ENCODE measurements around the gene SPAG17. TPM values are rescaled to one million over a fixed set of nuclear protein-coding genes. Genes with fewer than 3 reads are reported as not detected.

SPAG17 gene
- total and polyA plus RNA-seq, 9 donors: 0.08 to 39.5 (median 0.67) TPM

DNA sequence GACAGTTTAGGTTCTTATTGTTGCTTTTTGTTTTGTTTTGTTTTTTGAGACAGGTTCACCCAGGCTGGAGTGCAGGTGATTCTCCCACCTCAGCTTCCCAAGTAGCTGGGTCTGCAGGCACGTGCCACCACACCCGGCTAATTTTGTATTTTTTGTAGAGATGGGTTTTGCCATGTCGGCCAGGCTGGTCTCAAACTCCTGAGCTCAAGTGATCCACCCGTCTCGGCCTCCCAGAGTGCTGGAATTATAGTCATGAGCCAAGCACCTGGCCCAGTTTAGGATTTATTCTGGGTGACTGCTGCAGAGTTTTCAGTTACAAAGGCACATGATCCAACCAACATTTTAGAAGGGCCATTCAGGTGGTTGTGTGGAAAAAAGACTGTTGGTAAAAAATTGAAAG lies 102.0 kb downstream of the SPAG17 start:
- 90 to 91% (median 90%) methylated on average over 5 of the region's 5 CpGs for WGBS, 3 donors
- no peaks in the 10 kb centered on the region for H3K9me3 ChIP-seq

DNA sequence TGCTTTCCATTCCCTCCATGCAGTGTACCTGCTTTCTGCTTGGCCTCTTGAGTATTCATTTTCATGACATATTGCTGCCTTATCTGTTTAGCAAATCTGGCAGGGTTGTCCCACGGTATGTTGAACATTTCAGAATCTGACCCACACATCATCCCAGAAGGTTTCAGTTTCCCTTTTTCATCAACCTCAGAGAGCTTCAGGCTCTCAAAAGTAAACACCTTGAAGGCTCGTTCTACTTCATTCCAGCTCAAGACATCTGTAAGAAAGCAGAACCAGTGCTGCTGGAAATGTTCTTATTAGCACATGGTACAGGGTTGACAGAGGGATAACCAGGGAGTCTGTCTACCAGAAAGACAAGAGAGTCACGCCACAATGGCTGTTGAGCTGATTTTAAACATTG lies 103.6 kb downstream of the SPAG17 start:
- TF ChIP-seq POLR2A (IDR thresholded peaks at IDR 0.05) (no peak), EP300 (IDR thresholded peaks at IDR 0.05) (no peak)
- TF ChIP-seq, protein P1, sequence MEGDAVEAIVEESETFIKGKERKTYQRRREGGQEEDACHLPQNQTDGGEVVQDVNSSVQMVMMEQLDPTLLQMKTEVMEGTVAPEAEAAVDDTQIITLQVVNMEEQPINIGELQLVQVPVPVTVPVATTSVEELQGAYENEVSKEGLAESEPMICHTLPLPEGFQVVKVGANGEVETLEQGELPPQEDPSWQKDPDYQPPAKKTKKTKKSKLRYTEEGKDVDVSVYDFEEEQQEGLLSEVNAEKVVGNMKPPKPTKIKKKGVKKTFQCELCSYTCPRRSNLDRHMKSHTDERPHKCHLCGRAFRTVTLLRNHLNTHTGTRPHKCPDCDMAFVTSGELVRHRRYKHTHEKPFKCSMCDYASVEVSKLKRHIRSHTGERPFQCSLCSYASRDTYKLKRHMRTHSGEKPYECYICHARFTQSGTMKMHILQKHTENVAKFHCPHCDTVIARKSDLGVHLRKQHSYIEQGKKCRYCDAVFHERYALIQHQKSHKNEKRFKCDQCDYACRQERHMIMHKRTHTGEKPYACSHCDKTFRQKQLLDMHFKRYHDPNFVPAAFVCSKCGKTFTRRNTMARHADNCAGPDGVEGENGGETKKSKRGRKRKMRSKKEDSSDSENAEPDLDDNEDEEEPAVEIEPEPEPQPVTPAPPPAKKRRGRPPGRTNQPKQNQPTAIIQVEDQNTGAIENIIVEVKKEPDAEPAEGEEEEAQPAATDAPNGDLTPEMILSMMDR (IDR thresholded peaks at IDR 0.05): no peak
- Histone ChIP-seq H3K9me3 (no peaks in the 10 kb centered on the region), H3K4me1 (ENCODE audit: insufficient read depth) (no peaks in the 10 kb centered on the region), H3K27me3 (no peaks in the 10 kb centered on the region), H3K27ac (no peak overlapping the region), H3K4me3 (no peak overlapping the region), H3K36me3 (no peaks in the 10 kb centered on the region)
- DNase-seq: no peak
- WGBS, 3 donors: 42 to 58% (median 48%) methylated on average over 3 of the region's 3 CpGs
- intact Hi-C loops (cut with DNase I): loop anchor here in 1 of 4 donors (10.0 kb wide), 1 partner anchor 1853 kb away; no protein-coding TSS in a partner anchor

More for the DNA sequence above, 102.0 kb downstream of the SPAG17 start:
- H3K27me3 ChIP-seq: no peaks in the 10 kb centered on the region
- no peak for DNase-seq
- H3K36me3 ChIP-seq: no peaks in the 10 kb centered on the region
- no peak overlapping the region for H3K4me3 ChIP-seq
- no peak for TF ChIP-seq POLR2A (IDR thresholded peaks at IDR 0.05)
- TF ChIP-seq, protein P1 (IDR thresholded peaks at IDR 0.05): no peak
- no peak for TF ChIP-seq EP300 (IDR thresholded peaks at IDR 0.05)
- no peaks in the 10 kb centered on the region for H3K4me1 ChIP-seq (ENCODE audit: insufficient read depth)
- no peak overlapping the region for H3K27ac ChIP-seq
- intact Hi-C loops (cut with DNase I): loop anchor here in 1 of 4 donors (10.0 kb wide), 1 partner anchor 1852 kb away; no protein-coding TSS in a partner anchor

DNA sequence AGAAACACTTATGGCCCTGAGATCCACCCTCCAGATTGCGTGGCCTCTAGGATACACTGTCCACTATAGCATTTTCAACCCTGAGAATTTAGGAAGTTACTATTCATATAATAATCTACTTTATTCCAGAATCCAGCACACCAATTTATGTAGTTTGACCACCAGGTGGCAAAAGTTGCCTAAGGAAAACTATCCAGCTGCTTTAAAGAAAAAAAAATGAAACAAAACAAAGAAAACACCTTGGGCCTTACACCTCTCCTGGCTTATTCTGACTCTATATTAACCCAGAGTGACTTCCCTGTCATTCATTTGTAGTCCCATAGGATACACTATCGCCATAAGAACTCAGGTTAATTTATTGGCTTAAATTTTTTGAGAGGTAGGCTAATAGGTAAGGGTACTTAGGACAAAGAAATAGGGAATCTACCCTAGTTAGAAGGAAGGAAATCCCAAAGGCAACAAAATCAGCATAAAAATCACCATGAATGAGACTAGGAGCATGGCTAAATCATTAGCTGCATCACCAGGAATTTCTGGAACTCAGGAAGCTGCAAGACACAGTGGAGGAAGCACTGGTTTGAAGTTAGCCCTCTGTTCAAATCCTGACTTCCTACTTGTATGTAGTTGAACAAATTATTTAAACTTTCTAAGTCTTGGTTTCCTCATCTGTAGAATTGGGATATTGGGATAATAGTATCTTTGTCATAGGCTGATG lies 107.5 kb downstream of the SPAG17 start:
- Histone ChIP-seq H3K27me3 (no peaks in the 10 kb centered on the region), H3K27ac (no peak overlapping the region), H3K4me3 (no peak overlapping the region), H3K4me1 (ENCODE audit: insufficient read depth) (no peaks in the 10 kb centered on the region), H3K9me3 (no peaks in the 10 kb centered on the region), H3K36me3 (no peaks in the 10 kb centered on the region)
- DNase-seq: no peak
- 67 to 72% (median 70%) methylated on average over 2 of the region's 2 CpGs for WGBS, 3 donors
- TF ChIP-seq EP300 (IDR thresholded peaks at IDR 0.05) (no peak), POLR2A (IDR thresholded peaks at IDR 0.05) (no peak)
- TF ChIP-seq, protein P1 (IDR thresholded peaks at IDR 0.05): no peak
- intact Hi-C loops (cut with DNase I): no loop called here

DNA sequence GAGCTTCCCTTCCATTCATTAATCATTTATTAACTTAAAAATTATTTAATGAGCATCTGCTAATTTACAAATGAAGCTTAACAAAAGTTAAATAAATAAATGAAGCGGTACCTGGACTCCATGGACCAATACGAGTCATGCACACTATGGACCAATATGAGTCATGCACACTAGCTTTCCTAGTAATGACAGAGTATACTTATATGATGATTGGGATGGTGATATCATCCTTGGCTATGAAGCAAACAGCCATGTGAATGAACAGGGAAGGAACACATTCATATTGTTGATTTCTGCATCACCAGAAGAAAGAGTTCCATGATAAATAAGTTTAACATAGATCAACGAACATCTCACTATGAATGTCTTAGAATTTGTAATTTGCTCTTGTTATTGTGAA lies 109.9 kb downstream of the SPAG17 start:
- intact Hi-C loops (cut with DNase I): no loop called here
- WGBS, 3 donors: 87 to 91% (median 89%) methylated on average over 3 of the region's 3 CpGs
- Histone ChIP-seq H3K27me3 (no peaks in the 10 kb centered on the region), H3K4me3 (no peak overlapping the region), H3K36me3 (no peaks in the 10 kb centered on the region), H3K27ac (no peak overlapping the region), H3K4me1 (ENCODE audit: insufficient read depth) (no peaks in the 10 kb centered on the region), H3K9me3 (no peaks in the 10 kb centered on the region)
- no peak for DNase-seq
- TF ChIP-seq EP300 (IDR thresholded peaks at IDR 0.05) (no peak), POLR2A (IDR thresholded peaks at IDR 0.05) (no peak)
- TF ChIP-seq, protein P1 (IDR thresholded peaks at IDR 0.05): no peak

Measured in ovary (tissue), 9 donors.